HG02981 (cell line): ENCODE measurements around the gene CCDC27.

ENCODE experiments used
- ATAC-seq: cut with Tn5 transposase; IDR thresholded peaks from one replicate; pipeline ENCODE4 v1.9.1; 2021; ENCODE audit warnings: mild to moderate bottlenecking, moderate library complexity; ENCODE audit not compliant: unreplicated experiment

The CCDC27 gene

GRCh38 chr1:3752400-3752945, at the start of gene CCDC27:
Gene CCDC27 (plus strand): TSS chr1:3752450. CDS start chr1:3752482, 32 bp downstream.
- ATAC-seq = no peak

- ATAC-seq = no peak
These were observed 49.7 kb upstream of the CCDC27 start for GRCh38 chr1:3702528-3702927.

- ATAC-seq = no peak
These were observed 49.1 kb upstream of the CCDC27 start for GRCh38 chr1:3702990-3703728.

GRCh38 chr1:3703786-3704371, 48.4 kb upstream of the CCDC27 start:
- no peak for ATAC-seq

- ATAC-seq = no peak
These were observed 46.8 kb upstream of the CCDC27 start for GRCh38 chr1:3705341-3705950.

- ATAC-seq = no peak
These were observed 45.5 kb upstream of the CCDC27 start for GRCh38 chr1:3706651-3707297.

- no peak for ATAC-seq
These were observed 44.8 kb upstream of the CCDC27 start for GRCh38 chr1:3707298-3707938.

- ATAC-seq = no peak
These were observed 44.3 kb upstream of the CCDC27 start for GRCh38 chr1:3707939-3708328.

- no peak for ATAC-seq
These were observed 43.5 kb upstream of the CCDC27 start for GRCh38 chr1:3708791-3709190.

GRCh38 chr1:3710251-3710650, 42.0 kb upstream of the CCDC27 start:
- no peak for ATAC-seq

GRCh38 chr1:3711381-3711779, 40.9 kb upstream of the CCDC27 start:
- ATAC-seq = no peak

- no peak for ATAC-seq
These were observed 40.3 kb upstream of the CCDC27 start for GRCh38 chr1:3711780-3712451.

- no peak for ATAC-seq
These were observed 39.4 kb upstream of the CCDC27 start for GRCh38 chr1:3712573-3713535.

- no peak for ATAC-seq
These were observed 38.4 kb upstream of the CCDC27 start for GRCh38 chr1:3713840-3714239.

- no peak for ATAC-seq
These were observed 37.9 kb upstream of the CCDC27 start for GRCh38 chr1:3714284-3714741.

GRCh38 chr1:3714814-3715213, 37.4 kb upstream of the CCDC27 start:
- no peak for ATAC-seq

GRCh38 chr1:3716351-3716750, 35.9 kb upstream of the CCDC27 start:
- no peak for ATAC-seq

GRCh38 chr1:3717041-3717714, 35.1 kb upstream of the CCDC27 start:
- no peak for ATAC-seq
